GM12878 (cell line): ENCODE measurements around the gene OR51B4. TPM values are rescaled to one million over a fixed set of nuclear protein-coding genes. Genes with fewer than 3 reads are reported as not detected.

Source experiments
- ATAC-seq: fragments of 200-7000 bp; cut with Tn5 transposase; 3 replicates; pipeline ENCODE4 v1.9.1; 2020; ENCODE audit warnings: mild to moderate bottlenecking, moderate library complexity
- BruUV-seq: library from RNA; stranded (reverse); fragments of 400-500 nt; replicated peaks from 2 replicates; lab custom pipeline; 2021; lab: Mats Ljungman, UMichigan
- CTCF ChIA-PET: fragments of 300-600 bp; sonication (Branson Sonifier 250); formaldehyde crosslinking; extraction: SDS; loops from one replicate; lab custom pipeline; 2021; ENCODE audit warnings: inconsistent platforms; lab: Yijun Ruan, JAX
- POLR2A ChIA-PET: fragments of 350-600 bp; formaldehyde crosslinking; extraction: SDS; loops from one replicate; lab custom pipeline; 2021; ENCODE audit warnings: inconsistent platforms; lab: Charles Lee
- RAD21 ChIA-PET: fragments of 300-600 bp; sonication (Branson Sonifier 250); formaldehyde crosslinking; loops from one replicate; lab custom pipeline; 2023; ENCODE audit warnings: antibody characterized with exemption; ENCODE audit not compliant: unreplicated experiment; lab: Charles Lee
- SMC1A ChIA-PET: fragments of 300-600 bp; sonication (Branson Sonifier 250); formaldehyde crosslinking; loops from one replicate; lab custom pipeline; 2023; ENCODE audit not compliant: unreplicated experiment, uncharacterized antibody; lab: Charles Lee
- DNase-seq: peaks from one replicate; pipeline ENCODE4 v3.0.0-alpha.2; 2011; ENCODE audit warnings: low read depth, low spot score
- FAIRE-seq: peaks from 3 replicates; lab custom pipeline; 2011; peaks lifted over from hg19 to GRCh38; lab: Jason Lieb, UNC
- H2AFZ ChIP-seq: 2 replicates; pipeline ENCODE4 v1.6.0; 2011; ENCODE audit warnings: low read depth, low read length, control low read depth; ENCODE audit not compliant: control insufficient read depth
- H3K27ac ChIP-seq: 2 replicates; pipeline ENCODE4 v1.5.1; 2011; ENCODE audit warnings: control low read depth; ENCODE audit not compliant: control insufficient read depth, insufficient read depth
- H3K27me3 ChIP-seq, 2 experiments: replicated peaks in 1 of 2; 2 replicates each; pipeline versions ENCODE4 v1.6.0 to v1.6.1; 2011; ENCODE audit warnings: low read length in 1 of 2; ENCODE audit not compliant: control insufficient read depth in 2 of 2, insufficient read depth in 2 of 2
- H3K36me3 ChIP-seq, 2 experiments: 2 replicates each; pipeline ENCODE4 v1.5.1; 2011; ENCODE audit warnings: low read length in 1 of 2; ENCODE audit not compliant: control insufficient read depth in 2 of 2, insufficient read depth in 2 of 2
- H3K4me1 ChIP-seq: 2 replicates; pipeline ENCODE4 v1.6.1; 2011; ENCODE audit warnings: mild to moderate bottlenecking, low read length, moderate library complexity, mixed read lengths; ENCODE audit not compliant: control insufficient read depth, insufficient read depth
- H3K4me2 ChIP-seq: 2 replicates; pipeline ENCODE4 v1.6.0; 2011; ENCODE audit warnings: control low read depth; ENCODE audit not compliant: control insufficient read depth, insufficient read depth
- H3K4me3 ChIP-seq: fragments of 200-600 bp; sonication (generic); 2 replicates; pipeline ENCODE4 v1.5.1; 2016
- H3K79me2 ChIP-seq: 2 replicates; pipeline ENCODE4 v1.6.0; 2011; ENCODE audit warnings: low read length; ENCODE audit not compliant: control insufficient read depth, insufficient read depth
- H3K9ac ChIP-seq: 2 replicates; pipeline ENCODE4 v1.8.0; 2011; ENCODE audit warnings: low read length, control low read depth, mixed read lengths; ENCODE audit not compliant: control insufficient read depth, insufficient read depth
- H3K9me3 ChIP-seq: replicated peaks from 3 replicates; pipeline ENCODE4 v1.5.1; 2011; ENCODE audit warnings: mild to moderate bottlenecking, low read length; ENCODE audit not compliant: control insufficient read depth, insufficient read depth
- H4K20me1 ChIP-seq: 2 replicates; pipeline ENCODE4 v1.6.0; 2011; ENCODE audit not compliant: control insufficient read depth, insufficient read depth
- ATF7 ChIP-seq: fragments of 450-650 bp; IDR thresholded peaks from 2 replicates; pipeline ENCODE4 v1.6.1; 2016; ENCODE audit warnings: low read depth, mild to moderate bottlenecking
- CEBPB ChIP-seq, 2 experiments: fragments of 150-350 bp in 1 of 2; IDR thresholded peaks; 2 replicates each; pipeline ENCODE4 v1.6.1; 2012 to 2014; ENCODE audit warnings: low read depth in 2 of 2, low read length in 2 of 2, borderline replicate concordance in 1 of 2, inconsistent platforms in 1 of 2
- E2F4 ChIP-seq: IDR thresholded peaks from 2 replicates; pipeline ENCODE4 v1.6.1; 2012; ENCODE audit warnings: low read depth, low read length, improper control_type of control experiment
- EGR1 ChIP-seq, 2 experiments: IDR thresholded peaks; 1 replicate in 1 of 2; 2 replicates in 1 of 2; pipeline ENCODE4 v1.6.1; 2011 to 2012; ENCODE audit warnings: low read depth in 2 of 2, low read length in 2 of 2, borderline replicate concordance in 1 of 2, mild to moderate bottlenecking in 1 of 2, moderate library complexity in 1 of 2
- FOXM1 ChIP-seq: IDR thresholded peaks from 2 replicates; pipeline ENCODE4 v1.6.1; 2012; ENCODE audit warnings: low read depth, mild to moderate bottlenecking, inconsistent platforms, low read length, moderate library complexity
- HCFC1 ChIP-seq: fragments of 150-350 bp; IDR thresholded peaks from 2 replicates; pipeline ENCODE4 v1.6.1; 2014; ENCODE audit warnings: low read length
- HDAC2 ChIP-seq: fragments of 200-600 bp; sonication (generic); IDR thresholded peaks from 2 replicates; pipeline ENCODE4 v1.6.1; 2017
- KDM1A ChIP-seq: fragments of 200-600 bp; sonication (generic); IDR thresholded peaks from 2 replicates; pipeline ENCODE4 v1.6.1; 2016; ENCODE audit warnings: borderline replicate concordance
- MEF2B ChIP-seq: fragments of 450-650 bp; IDR thresholded peaks from 2 replicates; pipeline ENCODE4 v1.6.1; 2018; ENCODE audit warnings: mild to moderate bottlenecking, moderate library complexity; ENCODE audit not compliant: partially characterized antibody, poor library complexity, severe bottlenecking
- MLLT1 ChIP-seq: fragments of 450-650 bp; IDR thresholded peaks from 2 replicates; pipeline ENCODE4 v1.6.1; 2016; ENCODE audit warnings: mild to moderate bottlenecking
- NFIC ChIP-seq: IDR thresholded peaks from 2 replicates; pipeline ENCODE4 v1.6.1; 2012; ENCODE audit warnings: low read depth, mild to moderate bottlenecking, inconsistent platforms, low read length, moderate library complexity
- NFYB ChIP-seq: IDR thresholded peaks from 2 replicates; pipeline ENCODE4 v1.6.1; 2011; ENCODE audit warnings: low read depth, mild to moderate bottlenecking, low read length, improper control_type of control experiment, moderate library complexity; ENCODE audit not compliant: insufficient read depth
- NKRF ChIP-seq: fragments of 450-650 bp; conservative IDR thresholded peaks from 2 replicates; pipeline ENCODE4 v1.6.1; 2017; ENCODE audit warnings: mild to moderate bottlenecking, moderate library complexity
- RCOR1 ChIP-seq: conservative IDR thresholded peaks from 2 replicates; pipeline ENCODE4 v1.6.1; 2012; ENCODE audit warnings: low read depth, low read length, improper control_type of control experiment
- WGBS: methylation state at CpG from one replicate; pipeline ENCODE4 v1.1.6; 2016; ENCODE audit warnings: low lambda C conversion rate; ENCODE audit not compliant: insufficient replicate concordance, insufficient coverage; ENCODE audit errors: missing lambda C conversion rate; 5-methylcytosine and 5-hydroxymethylcytosine counted together
- in situ Hi-C: fragments of 300-500 bp; cut with MboI; formaldehyde crosslinking; loops from 9 replicates; pipeline ENCODE4 v1.14.3; 2018; ENCODE audit warnings: mixed read lengths
- intact Hi-C: fragments of 100-400 bp; cut with micrococcal nuclease; formaldehyde crosslinking; loops from one replicate; pipeline ENCODE4 v1.14.2; 2022; ENCODE audit not compliant: unreplicated experiment
- polyA plus RNA-seq, 11 experiments: library from polyadenylated mRNA; depleted of rRNA in 4 of 11; unstranded in 6 of 11; stranded (reverse) in 5 of 11; fragments of >200 nt; fragmentation: Nextera tagmentation in 4 of 11; fragmentation: Illumina TruSeq in 1 of 11; extraction: Ambion mirVana in 4 of 11; extraction: Trizol in 1 of 11; gene quantifications; 1 replicate in 1 of 11; 2 replicates in 10 of 11; pipeline versions ENCODE4 v1.2.1 to v1.2.3, GENCODE V29; 2011 to 2016; ENCODE audit warnings: inconsistent platforms in 2 of 11, missing spikeins in 2 of 11, low read depth in 1 of 11
- total RNA-seq, 4 experiments: library from RNA; depleted of rRNA in 3 of 4; stranded (reverse); fragments of >200 nt in 3 of 4; fragmentation: Illumina TruSeq in 1 of 4; extraction: Trizol in 1 of 4; gene quantifications; 2 replicates each; pipeline versions ENCODE4 v1.2.1 to v1.2.3, GENCODE V29; 2013 to 2021
- TF ChIP-seq, protein P1 (sequence below), 3 experiments: IDR thresholded peaks in 2 of 3; conservative IDR thresholded peaks in 1 of 3; 2 replicates each; pipeline ENCODE4 v1.5.1; 2011; ENCODE audit warnings: low read depth in 3 of 3, low read length in 3 of 3, mild to moderate bottlenecking in 3 of 3, control low read depth in 2 of 3, moderate library complexity in 2 of 3, inconsistent platforms in 1 of 3, mixed read lengths in 1 of 3; ENCODE audit not compliant: control insufficient read depth in 2 of 3, insufficient read depth in 1 of 3; ENCODE audit errors: extremely low read depth in 1 of 3

The OR51B4 gene
- total and polyA plus RNA-seq, 10 of the 15 experiments (the other 5 are each of a cell fraction or from before 2014, with no cell fraction given) = 0.23 to 2.1 TPM; not detected in 8

- TF ChIP-seq NKRF = no peak
- no peak for TF ChIP-seq EGR1 (IDR thresholded peaks at IDR 0.05; ENCODE audit: borderline replicate concordance in 1 of 2, low read depth in 2 of 2, low read length in 2 of 2)
- TF ChIP-seq MEF2B = no peak
- TF ChIP-seq KDM1A = no peak
- TF ChIP-seq, all 136 proteins: peak for 0
Measured at GRCh38 chr11:5301846-5302245, at the start of gene OR51B4 (continued).

DNA sequence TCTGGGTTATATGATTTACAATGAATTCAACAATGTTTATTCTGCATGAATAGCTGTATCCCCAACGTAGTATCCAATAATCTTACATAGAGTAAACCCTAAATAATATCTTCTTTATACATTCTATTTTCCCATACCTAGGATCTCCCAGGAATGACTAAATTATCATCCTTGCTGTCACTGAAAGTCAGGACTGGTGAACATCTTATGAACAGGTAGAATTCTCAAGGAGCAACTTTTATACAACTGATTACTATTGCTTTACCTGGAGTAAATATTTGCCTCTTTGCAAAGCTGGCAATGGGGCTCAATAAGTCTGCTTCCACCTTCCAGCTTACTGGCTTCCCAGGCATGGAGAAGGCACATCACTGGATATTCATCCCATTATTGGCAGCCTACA lies 49.5 kb upstream of the OR51B4 start, which contains the start of gene OR51B6:
TSS of gene OR51B6 (plus strand) at position 301 of the 400 bp plus-strand sequence. CDS start at position 301, 0 bp downstream.
- FAIRE-seq = no peak
- in situ Hi-C loops = no loop called here
- no peak for DNase-seq
- H4K20me1 ChIP-seq = no peaks in the 10 kb centered on the region
- H3K36me3 ChIP-seq = no peaks in the 10 kb centered on the region
- H3K4me3 ChIP-seq = no peak within 1 kb of the TSS
- H3K79me2 ChIP-seq = no peaks in the 10 kb centered on the region
- H3K9me3 ChIP-seq = no peaks in the 10 kb centered on the region
- H3K4me1 ChIP-seq = no peaks in the 10 kb centered on the region
- no peak within 1 kb of the TSS for H3K27ac ChIP-seq
- 0% methylated on average over 1 of the region's 1 CpG for WGBS
- ChIA-PET SMC1A (no interaction called here), POLR2A (no interaction called here), RAD21 (no interaction called here), CTCF (interaction anchor here (0.7 kb wide), 1 partner anchor 14 kb away, joined by 3 read pairs; no protein-coding TSS in a partner anchor)
- H3K9ac ChIP-seq = no peak within 1 kb of the TSS
- H3K27me3 ChIP-seq = no peaks in the 10 kb centered on the region
- no peak within 1 kb of the TSS for H2AFZ ChIP-seq
- no peak within 1 kb of the TSS for H3K4me2 ChIP-seq
- intact Hi-C loops = no loop called here
- ATAC-seq = no peak
- BruUV-seq = no TSS peak
- TF ChIP-seq NFYB = no peak
- no peak for TF ChIP-seq E2F4
- TF ChIP-seq RCOR1 = no peak
- no peak for TF ChIP-seq FOXM1
- no peak for TF ChIP-seq HCFC1
- TF ChIP-seq CEBPB (IDR thresholded peaks at IDR 0.05; ENCODE audit: borderline replicate concordance in 1 of 2, low read depth in 2 of 2, low read length in 2 of 2) = no peak
- TF ChIP-seq ATF7 = no peak
- no peak for TF ChIP-seq MLLT1
- TF ChIP-seq NFIC = no peak
- TF ChIP-seq, protein P1, sequence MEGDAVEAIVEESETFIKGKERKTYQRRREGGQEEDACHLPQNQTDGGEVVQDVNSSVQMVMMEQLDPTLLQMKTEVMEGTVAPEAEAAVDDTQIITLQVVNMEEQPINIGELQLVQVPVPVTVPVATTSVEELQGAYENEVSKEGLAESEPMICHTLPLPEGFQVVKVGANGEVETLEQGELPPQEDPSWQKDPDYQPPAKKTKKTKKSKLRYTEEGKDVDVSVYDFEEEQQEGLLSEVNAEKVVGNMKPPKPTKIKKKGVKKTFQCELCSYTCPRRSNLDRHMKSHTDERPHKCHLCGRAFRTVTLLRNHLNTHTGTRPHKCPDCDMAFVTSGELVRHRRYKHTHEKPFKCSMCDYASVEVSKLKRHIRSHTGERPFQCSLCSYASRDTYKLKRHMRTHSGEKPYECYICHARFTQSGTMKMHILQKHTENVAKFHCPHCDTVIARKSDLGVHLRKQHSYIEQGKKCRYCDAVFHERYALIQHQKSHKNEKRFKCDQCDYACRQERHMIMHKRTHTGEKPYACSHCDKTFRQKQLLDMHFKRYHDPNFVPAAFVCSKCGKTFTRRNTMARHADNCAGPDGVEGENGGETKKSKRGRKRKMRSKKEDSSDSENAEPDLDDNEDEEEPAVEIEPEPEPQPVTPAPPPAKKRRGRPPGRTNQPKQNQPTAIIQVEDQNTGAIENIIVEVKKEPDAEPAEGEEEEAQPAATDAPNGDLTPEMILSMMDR (IDR thresholded peaks at IDR 0.05 in 2 of 3, conservative IDR thresholded peaks at IDR 0.05 in 1 of 3; ENCODE audit: control insufficient read depth in 2 of 3, extremely low read depth in 1 of 3, insufficient read depth in 1 of 3, low read depth in 3 of 3, low read length in 3 of 3) = no peak
- TF ChIP-seq HDAC2 = no peak
